Measurements from ENCODE around the gene NPAS3.

NPAS3 gene

DNA sequence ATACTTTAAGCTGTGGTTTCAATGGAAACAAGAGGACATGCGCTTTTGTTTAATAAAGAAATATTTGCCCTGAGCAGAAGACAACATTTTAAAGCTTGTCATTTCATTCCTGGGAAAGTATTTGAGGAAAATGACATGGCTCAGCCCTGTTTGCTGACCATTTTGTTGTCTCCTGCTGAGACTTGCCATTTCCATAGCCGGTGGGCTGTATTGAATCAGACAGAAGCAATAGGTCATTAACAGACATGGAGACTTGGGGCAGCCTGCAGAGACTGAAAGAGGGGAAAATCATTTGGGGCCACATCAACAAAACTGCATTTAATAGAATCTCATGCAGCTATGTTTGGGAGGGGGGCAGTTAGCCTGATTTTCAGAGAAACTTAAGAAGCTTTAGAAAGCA, 443.0 kb downstream of the NPAS3 start:
- DNase-seq (ENCODE audit: low spot score), result no peak

DNA sequence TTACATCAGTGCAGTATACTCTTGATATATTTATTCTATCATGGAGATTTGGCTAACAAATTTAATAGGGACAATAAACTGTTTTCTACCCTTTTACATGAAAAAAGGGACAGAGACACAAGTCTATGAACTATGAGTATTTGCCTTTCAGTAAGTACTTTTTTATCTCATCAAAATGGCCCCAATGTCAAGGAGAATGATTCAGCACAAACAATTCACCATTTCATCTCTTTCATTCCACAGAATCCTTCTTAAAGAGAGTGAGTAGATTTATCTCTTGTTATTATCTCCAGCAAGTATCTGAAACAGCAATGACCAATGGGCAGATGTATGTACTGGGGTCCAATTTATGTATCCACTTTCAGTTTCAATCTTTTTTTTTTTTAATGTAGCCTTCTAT, 447.5 kb downstream of the NPAS3 start:
- no peak for DNase-seq (ENCODE audit: low spot score)

DNA sequence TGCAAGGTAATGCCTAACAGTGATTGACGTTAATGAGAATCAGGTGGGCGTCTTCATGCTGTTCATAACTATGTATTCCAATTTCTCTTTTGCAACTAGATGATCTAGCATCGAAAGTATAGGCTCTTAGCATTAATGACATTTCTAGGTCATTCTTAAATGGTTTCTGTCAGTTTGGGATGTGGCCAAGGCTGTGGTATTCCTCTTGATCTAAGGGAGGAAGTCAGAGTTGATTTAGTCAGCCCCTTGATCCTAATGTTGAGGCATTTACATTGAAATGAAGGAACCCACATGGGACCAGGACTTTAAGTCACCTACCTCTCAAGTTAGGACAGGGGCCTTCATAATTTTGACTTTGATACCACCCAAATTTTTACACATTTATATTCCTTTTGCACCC, 448.1 kb downstream of the NPAS3 start:
- DNase-seq (ENCODE audit: low spot score), result no peak

DNA sequence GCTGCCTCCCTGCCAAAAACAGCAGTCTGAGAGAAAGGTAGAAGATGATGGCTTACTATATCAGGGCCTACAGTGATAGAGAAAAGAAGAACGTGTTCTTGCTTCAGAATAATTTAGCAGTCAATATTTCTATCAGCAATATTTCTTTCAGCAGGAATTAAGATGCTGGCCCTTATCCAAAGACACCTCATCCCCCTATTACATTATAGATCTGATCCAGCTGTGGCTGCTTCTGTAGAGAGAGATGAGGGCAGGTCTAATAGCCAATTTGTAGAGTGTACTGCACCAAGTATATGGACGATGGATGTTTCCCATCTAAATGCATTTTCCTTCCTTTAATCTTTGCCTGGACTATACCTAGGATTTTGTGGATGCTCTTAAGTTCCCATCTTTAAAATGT, 451.7 kb downstream of the NPAS3 start:
- DNase-seq (ENCODE audit: low spot score), result no peak

DNA sequence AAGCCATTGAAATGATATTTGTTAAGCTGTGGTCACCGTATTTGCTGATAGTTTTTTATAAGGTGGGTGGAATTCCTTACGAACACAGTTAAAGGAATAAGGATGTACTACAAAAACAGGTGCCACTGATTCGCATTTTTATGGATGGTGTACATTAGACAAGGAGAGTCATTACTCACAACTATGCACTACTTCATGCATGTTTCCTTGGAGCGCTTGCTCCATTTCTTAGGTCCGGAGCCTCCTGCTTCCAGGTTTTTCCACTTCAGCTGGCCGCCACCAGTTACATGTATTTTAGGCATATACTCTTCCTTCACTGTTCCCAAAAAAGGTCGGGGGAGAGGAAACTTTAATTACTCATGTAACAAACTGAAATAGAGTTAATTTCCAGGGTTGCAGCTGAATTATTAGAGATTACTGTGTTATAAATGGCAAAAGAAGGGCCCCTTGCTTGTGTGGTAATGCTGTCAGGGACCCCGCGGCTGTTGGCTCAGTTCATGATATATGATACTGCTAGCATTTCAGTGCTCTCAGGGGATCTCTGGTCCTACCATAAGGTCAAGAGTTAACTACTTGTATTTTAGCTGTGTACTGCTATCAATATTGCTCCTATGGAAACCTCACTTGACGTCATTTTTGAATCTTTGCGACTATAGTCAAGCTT, 454.7 kb downstream of the NPAS3 start:
- no peak for DNase-seq (ENCODE audit: low spot score)

DNA sequence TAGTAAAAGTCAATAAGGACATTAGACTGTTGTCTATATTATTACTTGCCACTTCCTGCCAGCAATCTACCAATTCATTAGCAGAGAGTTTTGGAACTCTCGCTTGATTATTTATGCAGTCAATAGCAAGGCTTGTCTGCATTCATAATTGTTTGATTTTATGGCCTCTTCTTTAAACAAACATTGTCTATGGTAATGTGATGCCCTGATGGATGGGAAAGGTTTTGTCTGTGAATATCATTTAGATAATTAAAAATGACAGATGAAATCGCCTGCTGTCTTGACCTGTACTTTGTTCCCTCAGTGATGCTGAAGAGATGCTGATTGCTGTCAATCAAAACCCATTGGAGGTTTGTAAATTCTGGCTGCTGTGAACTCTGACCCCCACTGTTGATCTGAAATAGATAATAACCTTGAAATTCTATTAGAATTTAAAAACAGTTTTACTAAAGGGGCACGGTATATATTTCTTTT, 455.3 kb downstream of the NPAS3 start:
- DNase-seq (ENCODE audit: low spot score), result no peak

DNA sequence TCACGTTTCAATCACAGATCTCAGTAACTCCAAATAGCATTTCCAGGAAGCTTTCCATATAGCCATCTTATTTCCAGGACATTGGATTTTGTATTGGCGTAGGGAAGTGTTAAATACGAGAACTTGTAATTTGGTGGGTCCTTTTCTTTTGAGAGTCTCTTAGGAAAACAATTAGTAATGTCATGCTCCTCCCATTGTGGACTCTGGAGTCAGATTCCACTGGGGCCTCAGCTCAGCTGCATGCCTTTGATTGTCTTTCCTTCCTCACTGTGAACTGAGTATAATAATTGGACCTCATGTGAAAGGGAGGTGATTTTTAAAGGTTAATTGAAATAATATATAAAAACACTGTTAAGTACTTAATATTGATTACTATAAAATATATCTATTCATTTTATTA, 462.6 kb downstream of the NPAS3 start:
- no peak for DNase-seq (ENCODE audit: low spot score)

DNA sequence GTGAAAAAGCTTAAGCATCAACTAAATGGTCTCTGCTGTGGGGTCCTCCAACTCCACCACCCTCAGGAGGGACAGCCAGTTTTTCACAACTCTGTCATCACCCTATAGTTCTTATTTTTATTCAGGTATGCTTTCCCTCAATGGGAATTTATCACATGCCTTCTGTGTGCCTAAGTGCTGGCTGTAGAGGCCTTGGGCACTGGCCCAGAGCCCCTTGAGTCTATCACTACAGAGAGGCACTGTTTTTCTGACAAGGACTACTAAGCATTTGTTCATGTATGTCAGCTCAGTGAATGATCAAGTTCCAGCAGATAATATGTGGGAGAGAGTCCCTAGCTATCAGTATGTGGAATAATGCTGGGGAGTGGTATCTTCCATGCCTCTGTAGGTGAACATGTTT, 463.9 kb downstream of the NPAS3 start:
- no peak for DNase-seq (ENCODE audit: low spot score)

DNA sequence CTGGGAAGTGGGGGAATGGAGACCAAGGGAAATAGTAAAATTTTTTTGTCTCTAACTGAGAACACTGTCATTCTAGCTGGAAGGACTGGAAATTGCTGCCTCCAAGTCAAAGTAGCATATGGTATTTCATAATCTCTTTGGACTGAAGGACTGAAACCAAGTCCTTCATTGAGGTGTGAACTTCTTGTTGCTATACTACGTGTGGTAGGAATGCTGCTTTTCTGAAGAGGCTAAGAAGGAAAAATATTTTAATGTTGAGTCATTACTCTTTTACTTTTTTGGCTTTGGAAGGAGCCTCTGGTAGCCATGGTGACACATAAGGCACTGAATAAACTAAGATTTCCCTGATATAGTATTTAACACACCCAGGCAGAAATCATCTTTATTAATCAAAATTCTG, 465.4 kb downstream of the NPAS3 start:
- DNase-seq (ENCODE audit: low spot score), result peak; percentile 30

DNA sequence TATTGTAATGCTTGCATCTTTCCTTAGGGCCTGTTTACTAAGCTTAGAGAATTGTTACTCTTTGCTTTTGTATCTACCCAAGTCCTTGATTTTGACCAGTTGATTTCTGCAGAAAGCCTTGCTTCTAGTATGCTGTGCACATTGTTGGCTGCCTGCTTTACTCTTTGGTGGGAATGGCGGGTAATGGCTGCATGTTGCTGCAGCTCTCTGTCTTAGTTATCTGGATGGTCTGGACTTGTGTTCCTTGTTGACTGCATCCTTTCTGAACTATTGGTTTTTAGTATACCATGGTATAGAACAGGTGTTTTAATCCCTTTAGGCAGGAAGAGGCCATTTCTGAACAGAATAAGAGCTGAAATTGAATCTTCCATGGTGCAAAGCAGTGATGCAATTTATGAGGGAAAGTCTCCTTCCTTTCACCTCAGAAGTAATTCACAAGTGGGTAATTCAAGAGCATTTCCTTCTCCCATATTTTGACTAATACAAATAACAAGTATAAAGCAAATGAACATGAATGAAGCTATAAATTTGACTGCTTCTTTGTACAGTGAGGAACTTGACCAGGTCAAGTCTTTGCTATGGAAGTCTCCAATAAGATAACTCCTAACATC, 466.4 kb downstream of the NPAS3 start:
- no peak for DNase-seq (ENCODE audit: low spot score)

DNA sequence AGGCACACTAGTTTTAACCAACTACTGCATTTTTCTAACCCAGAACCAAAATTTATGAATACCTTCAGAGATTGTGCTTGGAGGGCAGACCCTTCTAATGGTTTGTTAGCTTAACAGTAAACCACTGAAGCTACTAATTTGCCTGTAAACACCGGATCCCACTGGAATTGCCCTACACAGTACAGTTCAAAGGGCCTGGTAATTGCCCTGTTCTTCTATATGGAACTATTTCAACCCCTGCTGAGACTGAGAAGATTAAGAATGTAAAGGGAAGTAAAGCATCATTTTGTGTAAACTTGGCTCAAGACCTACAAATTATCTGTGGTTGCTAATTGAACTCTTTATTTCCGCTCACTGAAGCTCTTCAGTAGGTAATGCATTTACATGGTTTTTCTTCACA, 468.1 kb downstream of the NPAS3 start:
- no peak for DNase-seq (ENCODE audit: low spot score)

DNA sequence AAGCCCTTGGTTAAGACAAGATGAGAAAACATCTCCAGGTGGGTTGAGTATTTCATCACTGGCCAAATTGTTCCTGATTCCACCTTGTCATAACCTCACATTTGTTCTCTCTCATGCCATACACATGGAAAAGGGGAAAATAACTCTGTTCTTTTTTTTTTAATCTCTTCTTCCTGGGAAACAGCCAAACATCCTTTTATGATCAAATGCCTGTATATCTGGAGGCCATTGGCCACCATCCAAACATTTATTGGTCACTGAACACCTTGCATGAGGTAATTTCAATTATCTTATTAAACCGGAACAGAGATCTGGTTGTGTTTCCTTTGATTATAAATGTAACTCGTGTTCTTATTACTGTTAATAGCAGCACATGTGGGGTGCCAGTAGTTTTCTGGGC, 469.6 kb downstream of the NPAS3 start:
- DNase-seq (ENCODE audit: low spot score), result no peak

DNA sequence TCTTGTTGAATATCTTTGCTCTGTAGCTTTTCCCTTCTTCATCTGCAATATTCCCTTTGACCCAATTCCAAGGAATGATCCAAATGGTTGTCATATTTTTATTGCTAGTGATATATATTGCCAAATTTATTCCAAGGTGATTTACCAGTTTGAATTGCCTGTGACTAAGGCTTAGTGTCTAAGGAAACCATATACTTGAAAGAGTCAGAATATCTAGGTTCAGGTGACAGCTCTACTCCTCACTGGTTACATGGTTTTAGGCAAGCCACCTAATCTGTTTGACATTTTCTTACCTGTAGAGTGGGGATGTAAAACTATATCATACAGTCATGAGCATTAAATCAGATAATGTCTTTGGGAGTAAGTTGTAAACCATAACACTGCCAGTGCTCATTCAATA, 473.8 kb downstream of the NPAS3 start:
- no peak for DNase-seq (ENCODE audit: low spot score)

DNA sequence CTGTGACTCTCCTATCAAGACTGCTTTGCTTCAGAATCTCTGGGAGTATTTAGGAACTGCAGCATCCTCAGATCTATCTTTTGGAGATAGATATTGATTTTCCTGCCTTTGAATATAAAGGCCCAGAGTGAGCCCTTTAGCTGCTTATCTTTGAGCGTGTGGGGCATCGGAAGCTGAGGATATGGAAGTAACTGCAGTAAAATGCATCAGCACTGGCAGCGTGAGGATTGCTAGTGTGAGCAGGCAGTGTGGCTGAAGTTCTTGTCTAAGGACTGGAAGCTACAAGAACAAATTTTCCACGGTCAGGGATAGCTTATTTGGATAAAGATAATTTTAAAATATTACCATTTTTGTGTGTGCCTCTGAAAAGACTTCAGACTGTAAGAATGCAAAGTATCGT, 474.7 kb downstream of the NPAS3 start:
- no peak for DNase-seq (ENCODE audit: low spot score)

DNA sequence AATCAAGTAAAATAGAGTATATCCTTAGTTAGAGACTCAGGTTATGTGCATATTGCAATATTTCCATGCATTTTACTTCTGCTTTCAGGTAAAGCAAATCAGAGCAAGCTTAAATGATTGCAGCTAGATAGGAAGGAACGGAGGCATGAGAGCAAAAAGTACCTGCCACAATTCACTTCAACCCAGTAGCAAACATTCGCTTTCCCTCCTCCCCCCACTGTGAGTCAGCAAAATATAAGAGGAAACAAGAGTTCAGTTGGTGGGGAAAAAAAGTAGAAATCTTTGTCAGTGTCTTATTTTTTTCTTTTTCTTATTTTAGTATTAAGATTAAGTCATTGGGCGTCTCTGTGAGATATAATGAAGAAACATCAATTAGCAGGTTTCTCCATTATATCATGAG, 475.4 kb downstream of the NPAS3 start:
- DNase-seq (ENCODE audit: low spot score), result no peak

DNA sequence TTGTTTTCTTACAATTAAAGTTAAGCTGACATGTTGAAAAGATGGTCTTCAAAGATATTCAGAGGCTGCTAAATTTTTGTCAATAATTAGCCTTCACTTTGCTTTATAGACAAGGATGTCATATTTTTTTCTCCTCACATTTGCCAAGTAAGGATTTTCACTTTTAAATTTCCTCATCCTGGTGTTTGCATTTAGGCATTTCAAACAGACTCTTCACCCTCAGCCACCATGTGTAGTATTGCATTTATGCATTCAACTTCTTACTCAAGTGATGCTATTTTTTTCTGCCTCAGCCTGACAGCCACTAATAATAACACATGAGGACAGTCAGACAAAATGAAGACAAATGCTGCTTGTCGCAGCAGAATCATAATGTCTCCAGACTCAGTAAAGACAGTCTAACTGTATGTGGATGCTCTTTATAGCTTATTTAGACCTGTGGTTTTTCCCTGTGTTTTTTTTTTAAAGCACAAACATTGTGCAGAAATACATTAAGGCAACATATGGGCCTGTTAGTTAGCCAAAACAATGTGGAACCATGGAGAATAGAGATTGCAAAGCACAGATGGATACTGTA, 481.5 kb downstream of the NPAS3 start:
- DNase-seq (ENCODE audit: low spot score), result no peak

DNA sequence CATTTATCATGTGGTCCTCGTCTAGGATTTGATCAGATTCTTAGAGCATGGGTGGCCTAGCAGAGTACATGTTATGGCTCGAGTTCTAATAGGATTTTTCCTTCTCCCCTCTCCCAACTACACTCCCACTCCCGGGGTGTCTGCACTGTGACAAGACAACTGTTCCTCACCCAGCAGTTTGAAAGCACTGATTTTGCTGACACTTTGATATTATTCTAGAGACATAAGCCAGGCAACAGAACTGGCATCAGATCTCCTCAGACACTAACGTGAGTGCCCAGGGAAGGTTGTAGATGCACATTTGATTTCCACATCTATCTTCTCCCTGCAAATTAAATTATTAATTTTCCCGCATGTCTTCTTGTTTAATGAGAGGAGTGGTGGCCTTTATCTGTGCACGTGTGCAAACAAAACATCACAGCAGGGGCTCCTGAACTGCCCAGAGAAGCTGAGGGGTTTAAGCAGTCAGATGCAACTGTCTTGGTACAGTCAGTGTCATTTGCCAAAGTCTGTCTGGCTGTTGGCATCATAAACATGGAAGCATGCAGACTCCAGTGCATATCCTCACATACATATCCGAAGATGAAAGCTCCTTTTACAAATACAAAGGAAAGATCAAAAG, 491.8 kb downstream of the NPAS3 start:
- no peak for DNase-seq (ENCODE audit: low spot score)

DNA sequence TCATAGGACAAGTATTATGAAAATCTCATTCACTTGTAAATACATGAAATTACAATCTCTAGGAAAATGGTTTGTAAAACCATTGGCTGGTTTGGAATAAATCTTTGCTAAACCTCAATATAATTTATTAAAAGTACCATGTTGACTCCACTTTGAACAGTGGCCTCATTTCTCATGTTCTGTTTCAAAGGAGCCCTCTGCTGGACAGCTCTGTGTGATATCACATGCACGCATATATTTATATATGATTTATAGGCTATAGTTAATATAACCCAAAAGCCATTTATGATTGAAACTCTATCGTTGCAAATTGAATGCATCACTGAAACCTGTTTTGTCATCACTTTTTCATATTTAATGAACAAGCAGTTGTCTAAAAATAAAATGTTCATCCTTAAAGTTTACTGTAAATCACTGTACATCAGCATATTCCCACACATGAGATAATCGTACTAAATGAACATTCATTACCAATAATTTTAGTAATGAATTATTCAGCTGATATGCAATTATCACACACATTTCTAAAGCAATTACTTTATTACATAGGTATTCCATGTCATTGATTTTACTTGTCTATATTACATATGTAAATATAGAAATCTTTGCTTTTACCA, 493.8 kb downstream of the NPAS3 start:
- DNase-seq (ENCODE audit: low spot score), result peak; percentile 50

DNA sequence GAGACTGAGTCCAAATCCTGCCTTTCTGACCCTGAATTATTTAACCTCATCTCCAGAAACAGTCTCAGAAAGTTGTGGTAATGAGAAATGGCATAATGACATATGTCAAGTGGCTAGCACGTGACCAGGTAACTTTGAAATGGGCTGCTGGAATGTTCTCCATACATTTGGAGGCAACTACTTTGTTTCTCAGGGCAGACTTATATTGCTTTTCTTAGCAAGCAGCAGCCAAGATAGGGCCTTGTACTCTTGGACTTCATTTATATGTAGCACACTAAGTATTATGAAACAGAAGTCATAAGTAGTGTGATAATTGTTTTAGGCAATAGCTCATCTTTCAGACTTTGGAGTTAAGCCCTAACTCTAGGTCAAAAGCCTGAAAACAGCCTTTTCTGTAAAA, 494.7 kb downstream of the NPAS3 start:
- DNase-seq (ENCODE audit: low spot score), result no peak

DNA sequence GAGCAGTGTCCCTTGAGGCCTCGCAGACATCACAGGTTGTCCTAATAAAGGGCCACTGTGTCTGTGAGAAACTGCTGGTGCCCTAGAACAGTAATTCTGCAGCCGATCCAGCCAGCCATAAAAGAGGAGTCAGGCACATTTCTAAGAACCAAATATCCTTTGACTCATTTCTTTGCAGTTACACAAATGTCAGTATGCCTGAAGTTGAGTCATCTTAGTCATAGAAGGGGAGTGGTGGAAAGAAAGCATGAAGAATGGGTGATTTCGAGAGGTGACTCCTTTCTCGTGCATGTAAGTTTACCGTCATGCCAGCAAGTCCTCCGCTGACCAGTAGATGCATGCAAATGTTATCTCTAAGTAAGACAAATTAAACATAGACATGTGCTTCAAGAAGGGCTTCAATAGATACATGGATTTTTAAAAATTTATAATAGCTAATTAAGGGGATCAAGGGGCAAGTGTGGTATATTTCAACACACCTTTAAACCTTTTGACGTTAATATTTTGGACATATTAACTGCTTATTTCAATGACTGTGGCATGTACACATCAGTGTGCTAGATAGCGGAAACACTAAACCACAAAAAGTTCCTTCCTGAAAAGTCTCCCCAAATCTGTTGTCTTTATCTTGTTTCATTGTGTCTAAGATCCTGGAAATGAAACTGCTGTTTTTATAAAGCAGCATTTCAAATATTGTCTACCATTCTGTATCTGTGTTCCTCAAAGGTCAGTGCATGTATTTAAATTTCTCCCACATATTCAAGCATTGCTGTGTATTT, 497.4 kb downstream of the NPAS3 start:
- DNase-seq (ENCODE audit: low spot score), result no peak

DNA sequence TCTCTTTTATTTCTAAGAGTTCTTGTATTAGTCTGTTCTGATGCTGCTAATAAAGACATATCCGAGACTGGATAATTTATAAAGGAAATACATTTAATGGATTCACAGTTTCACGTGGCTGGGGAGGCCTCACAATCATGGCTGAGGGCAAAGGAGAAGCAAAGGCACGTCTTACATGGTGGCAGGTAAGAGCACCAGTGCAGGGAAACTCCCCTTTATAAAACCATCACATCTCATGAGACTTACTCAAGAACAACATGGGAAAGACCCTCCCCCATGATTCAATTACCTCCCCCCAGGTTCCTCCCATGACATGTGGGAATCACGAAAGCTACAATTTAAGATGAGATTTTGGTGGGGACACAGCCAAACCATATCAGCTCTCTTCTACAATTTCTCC, 503.0 kb downstream of the NPAS3 start:
- no peak for DNase-seq (ENCODE audit: low spot score)

DNA sequence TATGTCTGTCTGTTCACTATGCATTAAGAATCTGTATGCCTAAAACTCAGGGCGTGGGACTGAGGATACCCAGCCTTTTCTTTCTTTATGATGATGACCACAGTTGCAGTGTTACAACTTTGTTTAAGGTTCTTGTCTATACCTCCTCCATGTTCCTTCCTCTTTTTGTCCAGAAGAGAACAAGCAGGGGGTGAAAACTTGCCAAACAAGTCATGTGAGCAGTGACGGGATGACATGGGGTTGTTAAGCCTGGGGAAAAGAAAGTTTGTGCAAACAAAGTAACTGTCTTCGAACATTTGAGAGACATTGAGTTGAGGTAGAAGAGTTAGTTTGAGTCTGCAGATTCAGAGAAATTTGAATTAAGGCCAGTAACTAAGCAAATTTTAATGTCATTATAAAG, 505.5 kb downstream of the NPAS3 start:
- no peak for DNase-seq (ENCODE audit: low spot score)
